ENCODE results near the gene AKAP6.

AKAP6 gene

GRCh38 chr14:32633224-32633859, 304.2 kb downstream of the AKAP6 start:
- no peak overlapping the region for H3K4me3 ChIP-seq (ENCODE audit: low read depth, low read length)
- TF ChIP-seq CTCF (IDR thresholded peaks at IDR 0.05; ENCODE audit: low read depth, low read length) = no peak

- no peak for TF ChIP-seq CTCF (IDR thresholded peaks at IDR 0.05; ENCODE audit: low read depth, low read length)
Observed at GRCh38 chr14:32633930-32634329, 304.8 kb downstream of the AKAP6 start.

DNA sequence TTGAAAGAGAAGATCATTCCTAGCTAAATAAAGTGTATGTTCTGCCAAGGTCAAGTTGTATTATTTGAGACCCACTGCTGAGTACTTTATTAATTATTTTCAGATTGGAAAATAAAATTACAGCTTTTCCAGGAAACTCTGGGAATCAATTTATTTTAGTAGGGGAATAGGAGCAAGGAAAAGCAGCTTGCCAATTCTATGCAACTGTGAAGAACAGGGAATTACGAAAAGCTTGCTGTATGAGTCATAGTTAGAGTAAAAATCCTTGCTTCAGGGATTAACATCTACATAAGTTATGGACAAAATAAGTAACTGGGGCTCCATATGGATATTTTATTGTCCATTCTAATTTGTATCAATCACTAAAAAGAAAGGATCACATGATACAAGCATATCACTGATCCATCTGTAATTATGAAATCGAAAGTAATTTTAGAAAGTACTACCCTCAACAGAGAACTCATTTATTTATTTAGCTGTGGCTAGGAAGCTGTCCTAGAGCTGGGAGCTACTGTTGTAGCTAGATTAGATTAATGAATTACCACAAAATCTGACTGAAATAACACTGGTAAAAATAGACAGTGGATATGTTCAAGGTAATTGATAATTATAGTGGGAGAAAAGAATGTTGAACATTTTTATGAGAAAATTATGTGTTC, 306.1 kb downstream of the AKAP6 start:
- no peak overlapping the region for H3K4me3 ChIP-seq (ENCODE audit: low read depth, low read length)
- TF ChIP-seq CTCF (IDR thresholded peaks at IDR 0.05; ENCODE audit: low read depth, low read length) = no peak

More at GRCh38 chr14:32633930-32634329, 304.8 kb downstream of the AKAP6 start:
- no peak overlapping the region for H3K4me3 ChIP-seq (ENCODE audit: low read depth, low read length)

- H3K4me3 ChIP-seq (ENCODE audit: low read depth, low read length) = no peak overlapping the region
- TF ChIP-seq CTCF (IDR thresholded peaks at IDR 0.05; ENCODE audit: low read depth, low read length) = no peak
Observed at GRCh38 chr14:32637582-32637981, 308.5 kb downstream of the AKAP6 start.

- TF ChIP-seq CTCF (IDR thresholded peaks at IDR 0.05; ENCODE audit: low read depth, low read length) = no peak
Observed at GRCh38 chr14:32639208-32639607, 310.1 kb downstream of the AKAP6 start.

GRCh38 chr14:32645551-32645950, 316.5 kb downstream of the AKAP6 start:
- H3K4me3 ChIP-seq (ENCODE audit: low read depth, low read length) = no peak overlapping the region
- no peak for TF ChIP-seq CTCF (IDR thresholded peaks at IDR 0.05; ENCODE audit: low read depth, low read length)

More at GRCh38 chr14:32639208-32639607, 310.1 kb downstream of the AKAP6 start:
- H3K4me3 ChIP-seq (ENCODE audit: low read depth, low read length) = no peak overlapping the region

DNA sequence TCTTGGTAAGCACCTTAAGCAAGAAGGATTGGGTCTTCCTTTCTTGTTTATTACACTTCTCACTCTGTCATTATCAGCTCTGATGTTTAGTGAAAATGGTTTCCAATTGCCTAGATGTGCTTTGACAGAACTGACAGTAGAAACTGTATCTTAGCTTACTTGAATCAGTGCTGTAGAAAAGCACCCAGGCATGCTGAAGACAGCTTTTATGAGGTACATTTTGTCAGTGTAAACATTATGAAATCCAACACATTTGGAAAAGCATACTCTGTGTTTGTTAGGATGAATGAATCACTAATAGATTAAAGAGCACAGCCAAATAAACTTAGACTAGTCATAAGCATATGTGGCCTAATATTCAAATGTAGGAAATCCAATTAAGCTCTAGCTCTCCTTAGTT, 319.3 kb downstream of the AKAP6 start:
- no peak for TF ChIP-seq CTCF (IDR thresholded peaks at IDR 0.05; ENCODE audit: low read depth, low read length)

More for the DNA sequence above, 319.3 kb downstream of the AKAP6 start:
- no peak overlapping the region for H3K4me3 ChIP-seq (ENCODE audit: low read depth, low read length)
